ENCODE results near the gene MAMLD1.

DNA sequence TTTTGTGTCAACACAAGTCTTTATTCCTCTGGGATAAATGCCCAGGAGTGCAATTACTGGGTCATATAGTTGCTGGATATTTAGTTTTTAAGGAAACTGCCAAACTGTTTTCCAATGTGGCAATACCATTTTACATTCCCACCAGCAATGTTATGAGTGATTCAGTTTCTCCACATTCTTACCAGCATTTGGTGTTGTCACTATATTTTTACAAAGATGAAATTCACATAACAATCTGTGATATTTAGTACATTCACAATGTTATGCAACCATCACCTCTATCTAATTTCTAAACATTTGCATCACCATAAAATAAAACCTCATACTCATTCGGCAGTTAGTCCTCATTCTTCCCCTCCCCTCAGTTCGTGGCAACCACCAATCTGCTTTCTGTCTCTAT is 75.0 kb downstream of the MAMLD1 start:
- TF ChIP-seq, protein P1, sequence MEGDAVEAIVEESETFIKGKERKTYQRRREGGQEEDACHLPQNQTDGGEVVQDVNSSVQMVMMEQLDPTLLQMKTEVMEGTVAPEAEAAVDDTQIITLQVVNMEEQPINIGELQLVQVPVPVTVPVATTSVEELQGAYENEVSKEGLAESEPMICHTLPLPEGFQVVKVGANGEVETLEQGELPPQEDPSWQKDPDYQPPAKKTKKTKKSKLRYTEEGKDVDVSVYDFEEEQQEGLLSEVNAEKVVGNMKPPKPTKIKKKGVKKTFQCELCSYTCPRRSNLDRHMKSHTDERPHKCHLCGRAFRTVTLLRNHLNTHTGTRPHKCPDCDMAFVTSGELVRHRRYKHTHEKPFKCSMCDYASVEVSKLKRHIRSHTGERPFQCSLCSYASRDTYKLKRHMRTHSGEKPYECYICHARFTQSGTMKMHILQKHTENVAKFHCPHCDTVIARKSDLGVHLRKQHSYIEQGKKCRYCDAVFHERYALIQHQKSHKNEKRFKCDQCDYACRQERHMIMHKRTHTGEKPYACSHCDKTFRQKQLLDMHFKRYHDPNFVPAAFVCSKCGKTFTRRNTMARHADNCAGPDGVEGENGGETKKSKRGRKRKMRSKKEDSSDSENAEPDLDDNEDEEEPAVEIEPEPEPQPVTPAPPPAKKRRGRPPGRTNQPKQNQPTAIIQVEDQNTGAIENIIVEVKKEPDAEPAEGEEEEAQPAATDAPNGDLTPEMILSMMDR (IDR thresholded peaks at IDR 0.05), result no peak
- TF ChIP-seq POLR2A (IDR thresholded peaks at IDR 0.05), result no peak

Measured in Peyer's patch (tissue), 4 donors.